ENCODE results near the gene SIX4. TPM values are rescaled to one million over a fixed set of nuclear protein-coding genes. Genes with fewer than 3 reads are reported as not detected.

Gene SIX4
- polyA plus RNA-seq, 4 donors: 5.6 to 7.1 (median 6.3) TPM

DNA sequence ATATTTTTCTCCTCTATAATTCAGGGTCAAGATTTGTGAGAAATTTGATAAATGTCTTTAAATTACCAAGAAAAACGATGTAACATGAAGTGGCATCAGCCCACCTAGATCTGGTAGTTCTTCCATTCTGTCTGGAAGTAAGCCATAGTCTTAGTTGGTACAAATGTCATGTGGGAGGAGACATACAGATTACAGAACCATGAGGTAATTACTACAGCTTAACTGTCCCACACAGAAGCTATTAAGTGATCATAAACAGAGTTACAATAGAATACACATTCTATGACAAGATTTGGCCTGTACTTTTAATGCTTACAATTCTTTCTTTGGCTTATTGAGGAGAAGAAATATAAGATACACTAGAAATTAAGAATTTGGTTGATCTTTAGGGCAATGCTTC lies 61.2 kb downstream of the SIX4 start:
- no peak for DNase-seq (ENCODE audit: low read depth in 4 of 4, low spot score in 3 of 4)

DNA sequence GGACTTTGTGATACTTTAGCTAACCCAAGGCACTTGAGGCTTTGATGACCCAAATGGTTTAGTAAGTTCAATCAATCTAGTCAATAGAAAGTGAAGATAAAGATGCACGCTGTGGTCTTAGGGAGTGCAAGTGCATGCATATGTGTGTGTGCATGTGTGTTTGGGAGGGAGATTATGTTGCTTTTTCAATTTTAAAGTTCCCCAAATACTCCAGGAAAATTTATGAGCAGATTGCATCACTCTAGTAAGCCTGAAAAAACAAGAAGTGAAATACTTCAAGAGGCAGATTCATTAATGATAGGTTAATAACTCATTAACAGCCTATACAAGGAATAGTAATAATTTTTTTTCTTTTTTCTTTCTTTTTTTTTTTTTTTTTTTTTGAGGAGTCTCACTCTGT lies 62.4 kb downstream of the SIX4 start:
- no peak for DNase-seq (ENCODE audit: low read depth in 4 of 4, low spot score in 3 of 4)

Other genes starting within 250 kb of the SIX4 start
- gene C14orf39, start 238.3 kb downstream of the SIX4 start, polyA plus RNA-seq (ENCODE audit: insufficient read length in 4 of 4): 1 to 10 TPM in 1 of 4 donors, under 1 TPM in 3; 0.26 to 1.0 (median 0.38) TPM
- gene SIX6, start 215.2 kb downstream of the SIX4 start, polyA plus RNA-seq (ENCODE audit: insufficient read length in 4 of 4): not detected
- gene SIX1, start 74.9 kb downstream of the SIX4 start, polyA plus RNA-seq (ENCODE audit: insufficient read length in 4 of 4): 10 to 100 TPM in 2 of 4 donors, 1 to 10 TPM in 2; 8.3 to 12.1 (median 10.1) TPM
- gene MNAT1, start 10.4 kb upstream of the SIX4 start, polyA plus RNA-seq (ENCODE audit: insufficient read length in 4 of 4): 10 to 100 TPM; 45.8 to 52.1 (median 50.2) TPM

Data from right renal pelvis (tissue), 4 donors.